H1 (cell line): Measurements from ENCODE around the gene ADK. TPM values are rescaled to one million over a fixed set of nuclear protein-coding genes. Genes with fewer than 3 reads are reported as not detected.

Experiments used
- CTCF ChIA-PET: fragments of 300-600 bp; sonication (Branson Sonifier 250); formaldehyde crosslinking; loops from one replicate; lab custom pipeline; 2021; ENCODE audit not compliant: partially characterized antibody; lab: Charles Lee
- POLR2A ChIA-PET: fragments of 300-600 bp; sonication (Branson Sonifier 250); formaldehyde crosslinking; loops from one replicate; lab custom pipeline; 2021; ENCODE audit warnings: inconsistent platforms; ENCODE audit not compliant: partially characterized antibody; lab: Charles Lee
- DNase-seq, 2 experiments: peaks; one replicate each; pipeline versions ENCODE4 v3.0.0 to v3.0.0-alpha.2; 2010 to 2022; ENCODE audit warnings: low spot score in 2 of 2, low read depth in 1 of 2, mixed read lengths in 1 of 2
- FAIRE-seq: peaks from 2 replicates; lab custom pipeline; 2011; peaks lifted over from hg19 to GRCh38; lab: Jason Lieb, UNC
- H2AFZ ChIP-seq: 2 replicates; pipeline ENCODE4 v1.8.1; 2012; ENCODE audit warnings: low read length, inconsistent platforms
- H2AK5ac ChIP-seq: 2 replicates; pipeline ENCODE4 v1.6.1; 2013; ENCODE audit warnings: low read depth, low read length
- H2BK120ac ChIP-seq: replicated peaks from 2 replicates; pipeline ENCODE3; 2013; ENCODE audit warnings: low read depth, low read length, inconsistent platforms
- H2BK12ac ChIP-seq: 2 replicates; pipeline ENCODE4 v1.6.1; 2013; ENCODE audit warnings: low read depth, low read length
- H2BK15ac ChIP-seq: 2 replicates; pipeline ENCODE4 v1.6.1; 2013; ENCODE audit warnings: low read length
- H2BK20ac ChIP-seq: 2 replicates; pipeline ENCODE4 v1.6.1; 2013; ENCODE audit warnings: low read length
- H2BK5ac ChIP-seq: 2 replicates; pipeline ENCODE4 v1.6.1; 2013; ENCODE audit warnings: low read depth, low read length
- H3K14ac ChIP-seq: 2 replicates; pipeline ENCODE4 v1.6.1; 2013; ENCODE audit warnings: inconsistent platforms; ENCODE audit not compliant: insufficient read length
- H3K18ac ChIP-seq: 2 replicates; pipeline ENCODE4 v1.6.1; 2013; ENCODE audit warnings: low read length; ENCODE audit errors: extremely low read depth
- H3K23ac ChIP-seq: 2 replicates; pipeline ENCODE4 v1.6.1; 2013; ENCODE audit warnings: inconsistent platforms; ENCODE audit not compliant: insufficient read length
- H3K23me2 ChIP-seq: 2 replicates; pipeline ENCODE4 v1.6.1; 2013; ENCODE audit warnings: low read depth, low read length
- H3K27ac ChIP-seq: 2 replicates; pipeline ENCODE4 v1.6.1; 2011; ENCODE audit warnings: low read depth, low read length, inconsistent platforms
- H3K27me3 ChIP-seq, 4 experiments: replicated peaks in 1 of 4; 1 replicate in 1 of 4; 2 replicates in 3 of 4; pipeline versions ENCODE4 v1.6.1 to v1.8.1; 2011 to 2013; ENCODE audit warnings: low read length in 3 of 4, mild to moderate bottlenecking in 3 of 4, inconsistent platforms in 2 of 4, mixed read lengths in 2 of 4, moderate library complexity in 1 of 4; ENCODE audit not compliant: control insufficient read depth in 3 of 4, insufficient read depth in 3 of 4; ENCODE audit errors: extremely low read depth in 1 of 4
- H3K36me3 ChIP-seq, 4 experiments: 2 replicates each; pipeline versions ENCODE4 v1.6.1 to v1.8.1; 2011 to 2013; ENCODE audit warnings: mild to moderate bottlenecking in 4 of 4, low read length in 3 of 4, moderate library complexity in 2 of 4, control low read depth in 1 of 4, inconsistent platforms in 1 of 4; ENCODE audit not compliant: insufficient read depth in 4 of 4, control insufficient read depth in 2 of 4
- H3K4ac ChIP-seq: replicated peaks from 2 replicates; pipeline ENCODE3; 2013; ENCODE audit warnings: low read length, low read depth, mixed read lengths, inconsistent platforms; ENCODE audit not compliant: insufficient read length
- H3K4me1 ChIP-seq, 4 experiments: replicated peaks in 1 of 4; 1 replicate in 1 of 4; 2 replicates in 3 of 4; pipeline versions ENCODE4 v1.6.1 to v1.8.1; 2011 to 2013; ENCODE audit warnings: low read length in 3 of 4, inconsistent platforms in 2 of 4, mixed read lengths in 1 of 4; ENCODE audit not compliant: insufficient read depth in 4 of 4, control insufficient read depth in 3 of 4
- H3K4me2 ChIP-seq, 2 experiments: 2 replicates each; pipeline versions ENCODE4 v1.6.1 to v1.8.1; 2011 to 2013; ENCODE audit warnings: low read depth in 2 of 2, low read length in 2 of 2, control low read depth in 1 of 2, inconsistent platforms in 1 of 2, mild to moderate bottlenecking in 1 of 2; ENCODE audit not compliant: insufficient read depth in 1 of 2
- H3K4me3 ChIP-seq, 4 experiments: fragments of 200-600, 300-600 bp in 1 of 4; sonication (generic), shearing (Covaris generic), sonication (Bioruptor Twin) in 1 of 4; 2 replicates each; pipeline versions ENCODE4 v1.5.1 to v1.8.1; 2011 to 2016; ENCODE audit warnings: low read length in 4 of 4, low read depth in 3 of 4, control low read depth in 2 of 4, inconsistent platforms in 2 of 4, mild to moderate bottlenecking in 2 of 4, mixed read lengths in 1 of 4, moderate library complexity in 1 of 4; ENCODE audit not compliant: insufficient read depth in 2 of 4; ENCODE audit errors: extremely low read depth in 1 of 4
- H3K56ac ChIP-seq: replicated peaks from 2 replicates; pipeline ENCODE3; 2013; ENCODE audit warnings: low read depth, mild to moderate bottlenecking, mixed read lengths, low read length, inconsistent platforms; ENCODE audit not compliant: insufficient read length
- H3K79me1 ChIP-seq: 2 replicates; pipeline ENCODE4 v1.6.1; 2013; ENCODE audit warnings: low read depth, low read length, control low read depth
- H3K79me2 ChIP-seq, 2 experiments: 2 replicates each; pipeline versions ENCODE4 v1.6.1 to v1.8.1; 2012 to 2013; ENCODE audit warnings: low read length in 2 of 2, mild to moderate bottlenecking in 2 of 2, inconsistent platforms in 1 of 2; ENCODE audit not compliant: insufficient read depth in 2 of 2, control insufficient read depth in 1 of 2
- H3K9ac ChIP-seq, 4 experiments: replicated peaks in 1 of 4; 1 replicate in 1 of 4; 2 replicates in 3 of 4; pipeline versions ENCODE4 v1.6.1 to v1.8.1; 2011 to 2013; ENCODE audit warnings: low read depth in 3 of 4, low read length in 3 of 4, control low read depth in 2 of 4, mild to moderate bottlenecking in 2 of 4, moderate library complexity in 2 of 4, inconsistent platforms in 1 of 4; ENCODE audit errors: extremely low read depth in 1 of 4
- H3K9me3 ChIP-seq, 2 experiments: 2 replicates each; pipeline versions ENCODE4 v1.6.1 to v1.8.1; 2012 to 2013; ENCODE audit warnings: mild to moderate bottlenecking in 2 of 2, moderate library complexity in 2 of 2, control low read depth in 1 of 2, inconsistent platforms in 1 of 2, low read depth in 1 of 2, low read length in 1 of 2, mixed read lengths in 1 of 2; ENCODE audit not compliant: insufficient read depth in 2 of 2
- H4K20me1 ChIP-seq, 2 experiments: replicated peaks in 1 of 2; 2 replicates each; pipeline versions ENCODE3 to v1.8.1; 2011 to 2013; ENCODE audit warnings: inconsistent platforms in 2 of 2, low read length in 2 of 2, mild to moderate bottlenecking in 1 of 2; ENCODE audit not compliant: insufficient read depth in 2 of 2, control insufficient read depth in 1 of 2
- H4K5ac ChIP-seq: 2 replicates; pipeline ENCODE4 v1.6.1; 2013; ENCODE audit warnings: low read length, low read depth, mixed read lengths, inconsistent platforms; ENCODE audit not compliant: insufficient read length
- H4K8ac ChIP-seq: 2 replicates; pipeline ENCODE4 v1.8.0; 2013; ENCODE audit warnings: mild to moderate bottlenecking, moderate library complexity, low read length, inconsistent platforms; ENCODE audit not compliant: insufficient read depth; ENCODE audit errors: extremely low read depth
- H4K91ac ChIP-seq: replicated peaks from 2 replicates; pipeline ENCODE3; 2013; ENCODE audit warnings: low read length, mixed read lengths, inconsistent platforms; ENCODE audit not compliant: insufficient read length
- BACH1 ChIP-seq: IDR thresholded peaks from 2 replicates; pipeline ENCODE4 v1.6.1; 2012; ENCODE audit warnings: low read length, improper control_type of control experiment
- BRCA1 ChIP-seq: IDR thresholded peaks from 2 replicates; pipeline ENCODE4 v1.6.1; 2012; ENCODE audit warnings: low read depth, low read length, improper control_type of control experiment
- CBX8 ChIP-seq: fragments of 300-800, 300-1000 bp; sonication (generic); IDR thresholded peaks from 2 replicates; pipeline ENCODE4 v1.7.1; 2016; ENCODE audit warnings: low read depth, low read length, borderline replicate concordance
- CHD2 ChIP-seq: IDR thresholded peaks from 2 replicates; pipeline ENCODE4 v1.6.1; 2012; ENCODE audit warnings: low read length, improper control_type of control experiment
- EZH2 ChIP-seq: fragments of 200-600 bp; sonication (generic); IDR thresholded peaks from 2 replicates; pipeline ENCODE4 v1.7.1; 2012; ENCODE audit warnings: low read depth, mild to moderate bottlenecking, moderate library complexity, low read length, inconsistent platforms; ENCODE audit not compliant: severe bottlenecking
- FOSL1 ChIP-seq: IDR thresholded peaks from 2 replicates; pipeline ENCODE4 v1.6.1; 2011; ENCODE audit warnings: mild to moderate bottlenecking, low read depth, low read length, moderate library complexity; ENCODE audit not compliant: insufficient read depth
- JUND ChIP-seq: IDR thresholded peaks from 2 replicates; pipeline ENCODE4 v1.6.1; 2011; ENCODE audit warnings: mild to moderate bottlenecking, improper control_type of control experiment, low read length
- MAX ChIP-seq: IDR thresholded peaks from 2 replicates; pipeline ENCODE4 v1.6.1; 2012; ENCODE audit warnings: inconsistent platforms
- PHF8 ChIP-seq: fragments of 200-600 bp; sonication (generic); conservative IDR thresholded peaks from 2 replicates; pipeline ENCODE4 v1.7.1; 2012; ENCODE audit warnings: low read depth, mild to moderate bottlenecking, inconsistent platforms, low read length, moderate library complexity
- SIN3A ChIP-seq, 2 experiments: IDR thresholded peaks in 1 of 2; conservative IDR thresholded peaks in 1 of 2; 2 replicates each; pipeline ENCODE4 v1.6.1; 2011 to 2012; ENCODE audit warnings: low read length in 2 of 2, improper control_type of control experiment in 1 of 2, low read depth in 1 of 2, mild to moderate bottlenecking in 1 of 2
- SRF ChIP-seq: IDR thresholded peaks from 2 replicates; pipeline ENCODE4 v1.6.1; 2011; ENCODE audit warnings: mild to moderate bottlenecking, low read depth, low read length, moderate library complexity
- TAF7 ChIP-seq: optimal IDR thresholded peaks from 2 replicates; pipeline ENCODE3; 2011; ENCODE audit warnings: low read depth, mild to moderate bottlenecking, inconsistent platforms, low read length, moderate library complexity, borderline replicate concordance
- USF2 ChIP-seq: IDR thresholded peaks from 2 replicates; pipeline ENCODE4 v1.6.1; 2011; ENCODE audit warnings: low read length, improper control_type of control experiment
- WGBS, 2 experiments: shearing (Covaris generic) in 1 of 2; methylation state at CpG; one replicate each; pipeline versions ENCODE4 v1.1.6 to v1.1.7; 2013 to 2015; ENCODE audit warnings: low lambda C conversion rate in 2 of 2, mixed read lengths in 2 of 2, inconsistent platforms in 1 of 2, low coverage in 1 of 2, missing lambda C conversion rate in 1 of 2; ENCODE audit not compliant: insufficient replicate concordance in 2 of 2, insufficient coverage in 1 of 2, insufficient read length in 1 of 2; ENCODE audit errors: extremely low coverage in 1 of 2, missing lambda C conversion rate in 1 of 2; 5-methylcytosine and 5-hydroxymethylcytosine counted together
- polyA plus RNA-seq, 7 experiments: library from polyadenylated mRNA; depleted of rRNA in 3 of 7; stranded (reverse) in 5 of 7; unstranded in 2 of 7; fragments of >200 nt in 5 of 7; fragments of 200-250 nt in 2 of 7; gene quantifications; 1 replicate in 5 of 7; 2 replicates in 1 of 7; 4 replicates in 1 of 7; pipeline versions ENCODE4 v1.2.1 to v1.2.3, GENCODE V29; 2011 to 2013; ENCODE audit warnings: missing spikeins in 2 of 7, mixed read lengths in 2 of 7
- total RNA-seq: library from RNA; stranded (reverse); fragmentation: NEBNext Ultra II Directional; extraction: Animal tissue kit (Norgen Biotek cat#: 25700); gene quantifications from 2 replicates; pipeline ENCODE4 v1.2.1, GENCODE V29; 2021

The ADK gene
- total and polyA plus RNA-seq, 2 of the 8 experiments (the other 6 are each of a cell fraction or from before 2014, with no cell fraction given) = 12.3 to 42.4 TPM

- no peak overlapping the region for H3K27ac ChIP-seq
- no peak overlapping the region for H4K91ac ChIP-seq
- no peak overlapping the region for H2BK15ac ChIP-seq
- no peaks in the 10 kb centered on the region for H3K79me2 ChIP-seq
- H3K9ac ChIP-seq = no peak overlapping the region
- H3K4me1 ChIP-seq = peaks cover 0 to 9% (median 6%) of the 10 kb centered on the region in 4 experiments; a peak in 4 of 7 replicates
- 0 out of 2 replicates have a peak overlapping the region, but pooled peaks have one; percentile 48 for H3K18ac ChIP-seq
- H3K4me3 ChIP-seq = no peak overlapping the region
- FAIRE-seq = no peak
- 91% methylated on average over 8 of the region's 8 CpGs; no CpG with 5 or more reads in 1 of the 2 experiments for WGBS, 2 experiments
- H3K79me1 ChIP-seq = no peaks in the 10 kb centered on the region; the same call in 1 of the 2 replicates
- H4K8ac ChIP-seq = no peak overlapping the region
- H3K27me3 ChIP-seq = no peaks in the 10 kb centered on the region
- H3K14ac ChIP-seq = no peak overlapping the region
- no peak overlapping the region for H2BK5ac ChIP-seq
- ChIA-PET POLR2A (no interaction called here), CTCF (interaction anchor here (0.9 to 1.6 kb wide), 3 partner anchors 10 to 313 kb away, joined by 3 to 4 read pairs (median 3); no protein-coding TSS in a partner anchor)
- DNase-seq = no peak
- peak overlapping the region; percentile 87; the same call in 1 of the 2 replicates for H2AFZ ChIP-seq
- no peaks in the 10 kb centered on the region for H3K9me3 ChIP-seq
- no peak overlapping the region for H3K23ac ChIP-seq
- H2BK120ac ChIP-seq = no peak overlapping the region
- H2BK12ac ChIP-seq = no peak overlapping the region
- no peak overlapping the region for H2BK20ac ChIP-seq
- no peak overlapping the region for H3K4me2 ChIP-seq
- H3K36me3 ChIP-seq = no peaks in the 10 kb centered on the region
- no peaks in the 10 kb centered on the region for H4K20me1 ChIP-seq
- H3K56ac ChIP-seq = no peak overlapping the region
- no peak overlapping the region for H4K5ac ChIP-seq
- no peaks in the 10 kb centered on the region for H3K23me2 ChIP-seq
- no peak overlapping the region for H3K4ac ChIP-seq
- H2AK5ac ChIP-seq = no peak overlapping the region
- TF ChIP-seq TAF7 = no peak
- TF ChIP-seq BRCA1 = no peak
- no peak for TF ChIP-seq EZH2
- no peak for TF ChIP-seq CHD2
- no peak for TF ChIP-seq BACH1
- TF ChIP-seq PHF8 = no peak
- no peak for TF ChIP-seq MAX
- no peak for TF ChIP-seq USF2
- TF ChIP-seq SIN3A (conservative IDR thresholded peaks at IDR 0.05 in 1 of 2, IDR thresholded peaks at IDR 0.05 in 1 of 2; ENCODE audit: low read depth in 1 of 2, low read length in 2 of 2) = no peak
- TF ChIP-seq SRF = no peak
- no peak for TF ChIP-seq JUND
- TF ChIP-seq FOSL1 = no peak
- no peak for TF ChIP-seq CBX8
Observed at GRCh38 chr10:74754381-74754821, 603.4 kb downstream of the ADK start.
